Esophagus squamous epithelium (tissue), 5 donors: ENCODE measurements around the gene RRP36. TPM values are rescaled to one million over a fixed set of nuclear protein-coding genes. Genes with fewer than 3 reads are reported as not detected.
"Not testable (repeated sequence)": the region's sequence is repeated elsewhere in the genome, so short reads cannot be mapped to it uniquely, and the experiment has no call there.

ENCODE experiments used
- DNase-seq: peaks from one replicate; lab custom pipeline; 2025; lab: John Stamatoyannopoulos, UW
- H3K27ac ChIP-seq, 4 donors: fragments of 200-600 bp; sonication (generic); one replicate each; pipeline ENCODE4 v1.5.1; 2016 to 2019; ENCODE audit warnings: mild to moderate bottlenecking in 1 of 4
- H3K27me3 ChIP-seq, 4 donors: fragments of 200-600 bp; sonication (generic); 1 replicate in 3 of 4; 2 replicates in 1 of 4; pipeline versions ENCODE4 v1.5.1 to v1.6.0; 2017 to 2021; ENCODE audit warnings: antibody characterized with exemption in 1 of 4
- H3K36me3 ChIP-seq, 3 donors: fragments of 200-600 bp; sonication (generic); one replicate each; pipeline ENCODE4 v1.5.1; 2016 to 2019
- H3K4me1 ChIP-seq, 3 donors: fragments of 200-600 bp; sonication (generic); one replicate each; pipeline ENCODE4 v1.5.1; 2017 to 2019
- H3K4me3 ChIP-seq, 4 donors: fragments of 200-600 bp; sonication (generic); 1 replicate in 3 of 4; 2 replicates in 1 of 4; pipeline ENCODE4 v1.5.1; 2016 to 2019; ENCODE audit warnings: mild to moderate bottlenecking in 2 of 4, moderate library complexity in 1 of 4
- H3K9me3 ChIP-seq, 3 donors: fragments of 200-600 bp; sonication (generic); one replicate each; pipeline ENCODE4 v1.5.1; 2016 to 2019
- POLR2A ChIP-seq, 4 donors: fragments of 450-650 bp; IDR thresholded peaks; one replicate each; pipeline ENCODE4 v1.6.1; 2017; ENCODE audit warnings: antibody characterized with exemption in 4 of 4, mild to moderate bottlenecking in 4 of 4, moderate library complexity in 3 of 4
- WGBS, 2 donors: methylation state at CpG; one replicate each; pipeline ENCODE4 v1.1.5; 2018; 5-methylcytosine and 5-hydroxymethylcytosine counted together
- intact Hi-C: fragments of 100-400 bp; cut with DNase I; formaldehyde crosslinking; loops from one replicate; pipeline ENCODE4 v1.15.0; 2022
- total RNA-seq, 4 donors: library from RNA; depleted of rRNA; stranded (reverse); fragments of >200 nt; gene quantifications; one replicate each; pipeline ENCODE4 v1.1.0, GENCODE V29; 2016
- TF ChIP-seq, protein P1 (sequence below), 6 experiments: fragments of 450-650 bp in 4 of 6; fragments of 200-600 bp in 2 of 6; sonication (generic) in 2 of 6; IDR thresholded peaks; one replicate each; pipeline ENCODE4 v1.5.1; 2016 to 2019; ENCODE audit warnings: antibody characterized with exemption in 6 of 6, mild to moderate bottlenecking in 4 of 6, moderate library complexity in 4 of 6
- donor health status: DM: yes; HTN: yes; CAD: no.

The RRP36 gene
- total RNA-seq, 4 donors from 2014 or later: 52.5 to 66.4 (median 65.4) TPM

- peaks cover 0 to 58% (median 9%) of the 10 kb centered on the region in 3 donors for H3K36me3 ChIP-seq
- H3K9me3 ChIP-seq: no peaks in the 10 kb centered on the region
- H3K4me1 ChIP-seq: peaks cover 16 to 43% (median 21%) of the 10 kb centered on the region in 3 donors
- no peaks in the 10 kb centered on the region for H3K27me3 ChIP-seq
- no peak for DNase-seq
- H3K4me3 ChIP-seq: no peak overlapping the region
- no peak overlapping the region for H3K27ac ChIP-seq
- 84 to 90% methylated on average over 4 to 5 of the region's 5 CpGs for WGBS, 2 donors
- intact Hi-C loops: no loop called here
- TF ChIP-seq, protein P1, sequence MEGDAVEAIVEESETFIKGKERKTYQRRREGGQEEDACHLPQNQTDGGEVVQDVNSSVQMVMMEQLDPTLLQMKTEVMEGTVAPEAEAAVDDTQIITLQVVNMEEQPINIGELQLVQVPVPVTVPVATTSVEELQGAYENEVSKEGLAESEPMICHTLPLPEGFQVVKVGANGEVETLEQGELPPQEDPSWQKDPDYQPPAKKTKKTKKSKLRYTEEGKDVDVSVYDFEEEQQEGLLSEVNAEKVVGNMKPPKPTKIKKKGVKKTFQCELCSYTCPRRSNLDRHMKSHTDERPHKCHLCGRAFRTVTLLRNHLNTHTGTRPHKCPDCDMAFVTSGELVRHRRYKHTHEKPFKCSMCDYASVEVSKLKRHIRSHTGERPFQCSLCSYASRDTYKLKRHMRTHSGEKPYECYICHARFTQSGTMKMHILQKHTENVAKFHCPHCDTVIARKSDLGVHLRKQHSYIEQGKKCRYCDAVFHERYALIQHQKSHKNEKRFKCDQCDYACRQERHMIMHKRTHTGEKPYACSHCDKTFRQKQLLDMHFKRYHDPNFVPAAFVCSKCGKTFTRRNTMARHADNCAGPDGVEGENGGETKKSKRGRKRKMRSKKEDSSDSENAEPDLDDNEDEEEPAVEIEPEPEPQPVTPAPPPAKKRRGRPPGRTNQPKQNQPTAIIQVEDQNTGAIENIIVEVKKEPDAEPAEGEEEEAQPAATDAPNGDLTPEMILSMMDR (IDR thresholded peaks at IDR 0.05): no peak
- TF ChIP-seq POLR2A (IDR thresholded peaks at IDR 0.05): no peak
Measured at GRCh38 chr6:42989923-42990322, 31.5 kb upstream of the RRP36 start.

DNA sequence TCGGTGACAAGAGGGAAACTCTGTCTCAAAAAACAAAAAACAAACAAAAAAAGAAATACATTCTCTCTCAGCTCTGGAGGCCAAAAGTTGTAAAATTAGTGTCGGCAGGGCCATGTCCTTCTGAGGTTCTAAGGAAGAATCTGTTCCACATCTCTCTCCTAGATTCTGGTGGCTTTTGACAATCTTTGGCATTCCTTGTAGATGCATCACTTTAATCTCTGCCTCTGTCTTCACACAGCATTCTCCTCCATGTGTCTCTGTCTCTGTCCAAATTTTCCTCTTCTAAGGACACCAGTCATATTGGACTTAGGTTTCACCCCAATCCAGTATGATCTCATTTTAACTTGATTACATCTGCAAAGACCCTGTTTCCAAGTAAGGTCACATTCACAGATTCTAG is 28.0 kb upstream of the RRP36 start:
- no peaks in the 10 kb centered on the region for H3K27me3 ChIP-seq
- H3K27ac ChIP-seq: no peak overlapping the region
- no peak for DNase-seq
- H3K36me3 ChIP-seq: peaks cover 0 to 58% (median 9%) of the 10 kb centered on the region in 3 donors
- 78 to 91% methylated on average over 2 of the region's 2 CpGs for WGBS, 2 donors
- no peak for TF ChIP-seq POLR2A (IDR thresholded peaks at IDR 0.05)
- TF ChIP-seq, protein P1 (IDR thresholded peaks at IDR 0.05): no peak
- no peaks in the 10 kb centered on the region for H3K9me3 ChIP-seq
- H3K4me1 ChIP-seq: peaks cover 0 to 8% (median 0%) of the 10 kb centered on the region in 3 donors
- intact Hi-C loops: no loop called here
- no peak overlapping the region for H3K4me3 ChIP-seq

DNA sequence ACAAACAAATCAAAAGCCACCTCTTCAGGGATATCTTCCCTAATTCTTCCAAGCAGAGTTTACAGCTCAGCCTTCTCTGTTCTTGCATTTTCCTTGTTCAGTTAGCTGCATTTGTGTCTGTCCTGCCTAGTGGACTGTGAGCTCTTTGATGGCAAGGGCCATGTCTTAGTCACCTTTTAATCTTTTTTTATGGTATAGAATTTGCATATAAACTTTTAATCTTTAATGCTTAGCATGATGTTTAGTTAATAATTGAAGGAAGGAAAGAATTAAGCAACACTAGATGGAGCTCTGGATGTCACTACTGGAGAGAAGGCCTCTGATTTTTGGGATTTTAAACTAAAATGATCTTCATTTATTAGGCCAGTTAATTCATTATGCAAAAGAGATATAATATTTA is 24.9 kb upstream of the RRP36 start:
- no peak for DNase-seq
- Histone ChIP-seq H3K36me3 (peaks cover 0 to 38% (median 0%) of the 10 kb centered on the region in 3 donors), H3K27me3 (no peaks in the 10 kb centered on the region), H3K4me3 (no peak overlapping the region), H3K9me3 (no peaks in the 10 kb centered on the region), H3K27ac (no peak overlapping the region), H3K4me1 (no peaks in the 10 kb centered on the region)
- intact Hi-C loops: no loop called here
- TF ChIP-seq, protein P1 (IDR thresholded peaks at IDR 0.05): no peak
- no peak for TF ChIP-seq POLR2A (IDR thresholded peaks at IDR 0.05)

- whole genome bisulfite sequencing, 2 donors: 88 to 95% methylated on average over 4 to 8 of the region's 9 CpGs
- DNase-seq, H3K4me3 ChIP-seq, H3K9me3 ChIP-seq, H3K4me1 ChIP-seq, intact Hi-C loops, H3K27ac ChIP-seq, H3K27me3 ChIP-seq: not testable (repeated sequence)
- H3K36me3 ChIP-seq: peaks cover 0 to 38% (median 0%) of the 10 kb centered on the region in 3 donors
Measured at GRCh38 chr6:42998205-42998604, 23.2 kb upstream of the RRP36 start.

GRCh38 chr6:43001843-43002242 is 19.6 kb upstream of the RRP36 start:
- no peak for DNase-seq
- H3K9me3 ChIP-seq: no peaks in the 10 kb centered on the region
- no peak for TF ChIP-seq POLR2A (IDR thresholded peaks at IDR 0.05)
- TF ChIP-seq, protein P1 (IDR thresholded peaks at IDR 0.05): no peak
- no peak overlapping the region for H3K4me3 ChIP-seq
- intact Hi-C loops: no loop called here
- WGBS, 2 donors: 90 to 99% methylated on average over 7 of the region's 8 CpGs
- no peaks in the 10 kb centered on the region for H3K27me3 ChIP-seq
- no peak overlapping the region for H3K27ac ChIP-seq
- peaks cover 2 to 50% (median 10%) of the 10 kb centered on the region in 3 donors for H3K36me3 ChIP-seq
- H3K4me1 ChIP-seq: no peaks in the 10 kb centered on the region

DNA sequence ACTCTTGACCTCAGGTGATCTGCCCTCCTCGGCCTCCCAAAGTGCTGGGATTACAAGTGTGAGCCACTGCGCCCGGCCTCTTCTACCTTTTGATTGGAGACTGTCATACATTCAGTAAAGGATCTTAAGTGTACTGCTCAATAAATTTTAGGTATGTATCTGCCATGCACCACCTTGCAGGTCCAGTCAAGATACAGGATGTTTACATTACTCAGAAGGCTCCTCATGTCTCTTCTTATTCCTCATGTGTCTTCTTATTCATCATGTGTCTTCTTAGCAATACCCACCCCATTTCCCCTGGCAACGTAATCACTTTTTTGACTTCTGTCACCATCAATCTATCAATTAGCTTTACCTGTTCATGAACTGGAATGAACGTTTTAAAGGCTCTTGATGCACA is 15.6 kb upstream of the RRP36 start:
- Histone ChIP-seq H3K9me3 (no peaks in the 10 kb centered on the region), H3K4me1 (no peaks in the 10 kb centered on the region), H3K27ac (no peak overlapping the region), H3K27me3 (no peaks in the 10 kb centered on the region), H3K36me3 (peaks cover 13 to 88% (median 26%) of the 10 kb centered on the region in 3 donors), H3K4me3 (no peak overlapping the region)
- TF ChIP-seq, protein P1 (IDR thresholded peaks at IDR 0.05): no peak
- no peak for TF ChIP-seq POLR2A (IDR thresholded peaks at IDR 0.05)
- DNase-seq: no peak
- intact Hi-C loops: no loop called here
- WGBS, 2 donors: 65 to 85% methylated on average over 3 to 4 of the region's 5 CpGs
